ENCODE measurements around the gene MYG1.

DNA sequence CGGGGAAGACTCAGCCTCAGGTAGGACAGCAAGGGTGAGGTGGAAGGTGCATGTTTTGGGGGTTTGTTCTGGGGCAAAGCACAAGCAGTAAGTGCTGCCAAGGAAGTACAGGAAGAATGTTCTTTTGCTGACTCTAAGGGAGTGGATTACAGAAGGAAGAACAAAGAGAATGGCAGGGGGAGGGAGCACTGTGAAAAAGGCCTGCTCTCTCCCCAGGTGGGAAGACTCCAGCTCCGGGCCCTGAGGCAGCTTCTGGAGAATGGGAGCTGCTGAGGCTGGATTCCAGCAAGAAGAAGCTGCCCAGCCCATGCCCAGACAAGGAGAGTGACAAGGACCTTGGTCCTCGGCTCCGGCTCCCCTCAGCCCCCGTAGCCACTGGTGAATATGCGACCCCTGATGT, 11.2 kb upstream of the MYG1 start:
- TF ChIP-seq CTCF (IDR thresholded peaks at IDR 0.05 in 8 of 11, conservative IDR thresholded peaks at IDR 0.05 in 3 of 11) (no peak), POLR2A (IDR thresholded peaks at IDR 0.05) (no peak)

All from spleen (tissue), 7 donors.